GM18868 (cell line): ENCODE measurements around the gene ATP8B2.
A peak's percentile ranks its signal among the peaks of the same experiment; 100 is the strongest.
"Not testable (repeated sequence)": the region's sequence is repeated elsewhere in the genome, so short reads cannot be mapped to it uniquely, and the experiment has no call there.

Experiments used
- ATAC-seq: cut with Tn5 transposase; IDR thresholded peaks from one replicate; pipeline ENCODE4 v1.9.1; 2021; ENCODE audit warnings: mild to moderate bottlenecking, moderate library complexity; ENCODE audit not compliant: unreplicated experiment

The ATP8B2 gene

GRCh38 chr1:154321609-154321934, 3.8 kb upstream of the ATP8B2 start:
- ATAC-seq: not testable (repeated sequence)

- no peak for ATAC-seq
These were observed 1.8 kb upstream of the ATP8B2 start for GRCh38 chr1:154323493-154323892.

GRCh38 chr1:154324241-154324640, 1.1 kb upstream of the ATP8B2 start:
- ATAC-seq: no peak

GRCh38 chr1:154325583-154326545, 539 bp downstream of the ATP8B2 start:
- ATAC-seq: no peak

GRCh38 chr1:154326546-154327465, 1.5 kb downstream of the ATP8B2 start:
- ATAC-seq: no peak

- no peak for ATAC-seq
These were observed 2.4 kb downstream of the ATP8B2 start for GRCh38 chr1:154327466-154328317.

- peak; percentile 47 for ATAC-seq
These were observed 3.2 kb downstream of the ATP8B2 start for GRCh38 chr1:154328318-154329151.

GRCh38 chr1:154329152-154329521, 3.8 kb downstream of the ATP8B2 start:
- no peak for ATAC-seq

GRCh38 chr1:154329551-154330131, 4.3 kb downstream of the ATP8B2 start:
- no peak for ATAC-seq

GRCh38 chr1:154330669-154331068, 5.3 kb downstream of the ATP8B2 start:
- ATAC-seq: no peak

- ATAC-seq: no peak
These were observed 9.0 kb downstream of the ATP8B2 start for GRCh38 chr1:154334079-154335024.

- ATAC-seq: no peak
These were observed 9.8 kb downstream of the ATP8B2 start for GRCh38 chr1:154335025-154335714.

- ATAC-seq: no peak
These were observed 12.0 kb downstream of the ATP8B2 start for GRCh38 chr1:154337253-154337894.

GRCh38 chr1:154338875-154339274, 13.6 kb downstream of the ATP8B2 start:
- ATAC-seq: no peak

- not testable (repeated sequence) for ATAC-seq
These were observed 16.0 kb downstream of the ATP8B2 start for GRCh38 chr1:154341366-154341765.

GRCh38 chr1:154342132-154342531, 16.8 kb downstream of the ATP8B2 start:
- no peak for ATAC-seq

- no peak for ATAC-seq
These were observed 17.6 kb downstream of the ATP8B2 start for GRCh38 chr1:154342836-154343472.
